ENCODE data around the gene C3.

- no peak for TF ChIP-seq EZH2 (IDR thresholded peaks at IDR 0.05; ENCODE audit: borderline replicate concordance)
- TF ChIP-seq, protein P1, sequence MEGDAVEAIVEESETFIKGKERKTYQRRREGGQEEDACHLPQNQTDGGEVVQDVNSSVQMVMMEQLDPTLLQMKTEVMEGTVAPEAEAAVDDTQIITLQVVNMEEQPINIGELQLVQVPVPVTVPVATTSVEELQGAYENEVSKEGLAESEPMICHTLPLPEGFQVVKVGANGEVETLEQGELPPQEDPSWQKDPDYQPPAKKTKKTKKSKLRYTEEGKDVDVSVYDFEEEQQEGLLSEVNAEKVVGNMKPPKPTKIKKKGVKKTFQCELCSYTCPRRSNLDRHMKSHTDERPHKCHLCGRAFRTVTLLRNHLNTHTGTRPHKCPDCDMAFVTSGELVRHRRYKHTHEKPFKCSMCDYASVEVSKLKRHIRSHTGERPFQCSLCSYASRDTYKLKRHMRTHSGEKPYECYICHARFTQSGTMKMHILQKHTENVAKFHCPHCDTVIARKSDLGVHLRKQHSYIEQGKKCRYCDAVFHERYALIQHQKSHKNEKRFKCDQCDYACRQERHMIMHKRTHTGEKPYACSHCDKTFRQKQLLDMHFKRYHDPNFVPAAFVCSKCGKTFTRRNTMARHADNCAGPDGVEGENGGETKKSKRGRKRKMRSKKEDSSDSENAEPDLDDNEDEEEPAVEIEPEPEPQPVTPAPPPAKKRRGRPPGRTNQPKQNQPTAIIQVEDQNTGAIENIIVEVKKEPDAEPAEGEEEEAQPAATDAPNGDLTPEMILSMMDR (IDR thresholded peaks at IDR 0.05; ENCODE audit: poor library complexity) = no peak
- no peak for TF ChIP-seq EZH2phosphoT487 (IDR thresholded peaks at IDR 0.05; ENCODE audit: low read depth, severe bottlenecking, unreplicated experiment)
These were observed 20.3 kb upstream of the C3 start for GRCh38 chr19:6740589-6741343.

All from hepatocyte (in vitro differentiated cells).